Measurements from ENCODE around the gene OSBPL10.
"Not testable (repeated sequence)": the region's sequence is repeated elsewhere in the genome, so short reads cannot be mapped to it uniquely, and the experiment has no call there.

OSBPL10 gene

GRCh38 chr3:31890742-31891469, 90.2 kb downstream of the OSBPL10 start:
- no peak for DNase-seq (ENCODE audit: low read depth, low spot score)

- DNase-seq (ENCODE audit: low read depth, low spot score): no peak
Observed at GRCh38 chr3:31890007-31890406, 91.1 kb downstream of the OSBPL10 start.

- no peak for DNase-seq (ENCODE audit: low read depth, low spot score)
Observed at GRCh38 chr3:31885235-31885634, 95.8 kb downstream of the OSBPL10 start.

- DNase-seq (ENCODE audit: low read depth, low spot score): no peak
Observed at GRCh38 chr3:31884251-31884650, 96.8 kb downstream of the OSBPL10 start.

- no peak for DNase-seq (ENCODE audit: low read depth, low spot score)
Observed at GRCh38 chr3:31882895-31883294, 98.2 kb downstream of the OSBPL10 start.

- no peak for DNase-seq (ENCODE audit: low read depth, low spot score)
Observed at GRCh38 chr3:31882431-31882830, 98.6 kb downstream of the OSBPL10 start.

GRCh38 chr3:31880482-31881078, 100.5 kb downstream of the OSBPL10 start:
- DNase-seq (ENCODE audit: low read depth, low spot score): no peak

- DNase-seq (ENCODE audit: low read depth, low spot score): no peak
Observed at GRCh38 chr3:31880020-31880419, 101.0 kb downstream of the OSBPL10 start.

GRCh38 chr3:31879365-31879764, 101.7 kb downstream of the OSBPL10 start:
- DNase-seq (ENCODE audit: low read depth, low spot score): no peak

GRCh38 chr3:31878231-31878838, 102.7 kb downstream of the OSBPL10 start:
- DNase-seq (ENCODE audit: low read depth, low spot score): no peak

- DNase-seq (ENCODE audit: low read depth, low spot score): no peak
Observed at GRCh38 chr3:31876331-31876730, 104.7 kb downstream of the OSBPL10 start.

- DNase-seq (ENCODE audit: low read depth, low spot score): no peak
Observed at GRCh38 chr3:31875437-31875836, 105.6 kb downstream of the OSBPL10 start.

GRCh38 chr3:31873254-31873820, 107.7 kb downstream of the OSBPL10 start:
- DNase-seq (ENCODE audit: low read depth, low spot score): no peak

GRCh38 chr3:31871939-31872507, 109.0 kb downstream of the OSBPL10 start:
- DNase-seq (ENCODE audit: low read depth, low spot score): no peak

- DNase-seq (ENCODE audit: low read depth, low spot score): not testable (repeated sequence)
Observed at GRCh38 chr3:31870111-31870510, 111.0 kb downstream of the OSBPL10 start.

- DNase-seq (ENCODE audit: low read depth, low spot score): no peak
Observed at GRCh38 chr3:31868236-31868635, 112.8 kb downstream of the OSBPL10 start.

- DNase-seq (ENCODE audit: low read depth, low spot score): no peak
Observed at GRCh38 chr3:31862666-31863279, 118.3 kb downstream of the OSBPL10 start.

GRCh38 chr3:31861826-31862225, 119.2 kb downstream of the OSBPL10 start:
- no peak for DNase-seq (ENCODE audit: low read depth, low spot score)

- not testable (repeated sequence) for DNase-seq (ENCODE audit: low read depth, low spot score)
Observed at GRCh38 chr3:31860642-31861041, 120.4 kb downstream of the OSBPL10 start.

GRCh38 chr3:31859245-31859644, 121.8 kb downstream of the OSBPL10 start:
- DNase-seq (ENCODE audit: low read depth, low spot score): no peak

- no peak for DNase-seq (ENCODE audit: low read depth, low spot score)
Observed at GRCh38 chr3:31858439-31858838, 122.6 kb downstream of the OSBPL10 start.

GRCh38 chr3:31853580-31853979, 127.5 kb downstream of the OSBPL10 start:
- no peak for DNase-seq (ENCODE audit: low read depth, low spot score)
